H9 (cell line): ENCODE measurements around the gene TMEM30B. TPM values are rescaled to one million over a fixed set of nuclear protein-coding genes. Genes with fewer than 3 reads are reported as not detected.

Source experiments
- DNase-seq: peaks from one replicate; pipeline ENCODE4 v3.0.0-alpha.2; 2017
- H2AFZ ChIP-seq: one replicate; pipeline ENCODE4 v1.6.1; 2013; ENCODE audit warnings: mild to moderate bottlenecking, low read length, control low read depth, moderate library complexity
- H2AK5ac ChIP-seq: 2 replicates; pipeline ENCODE4 v1.6.1; 2013; ENCODE audit warnings: low read length, control low read depth, mixed read lengths; ENCODE audit not compliant: insufficient read length
- H2BK120ac ChIP-seq: one replicate; pipeline ENCODE4 v1.6.1; 2013; ENCODE audit warnings: low read depth, mild to moderate bottlenecking, low read length, control low read depth, inconsistent platforms; ENCODE audit not compliant: poor library complexity, severe bottlenecking
- H2BK12ac ChIP-seq: 2 replicates; pipeline ENCODE4 v1.6.1; 2013; ENCODE audit warnings: low read length, control low read depth, mixed read lengths, low read depth; ENCODE audit not compliant: insufficient read length
- H2BK15ac ChIP-seq: 2 replicates; pipeline ENCODE4 v1.6.1; 2013; ENCODE audit warnings: low read depth, low read length, control low read depth
- H2BK20ac ChIP-seq: one replicate; pipeline ENCODE4 v1.6.1; 2013; ENCODE audit warnings: low read depth, mild to moderate bottlenecking, low read length, control low read depth, inconsistent platforms; ENCODE audit not compliant: poor library complexity, severe bottlenecking
- H2BK5ac ChIP-seq: 2 replicates; pipeline ENCODE4 v1.6.1; 2013; ENCODE audit warnings: low read length, control low read depth, mixed read lengths; ENCODE audit not compliant: insufficient read length
- H3K14ac ChIP-seq: 2 replicates; pipeline ENCODE4 v1.6.1; 2013; ENCODE audit warnings: low read length, control low read depth; ENCODE audit not compliant: insufficient read depth
- H3K18ac ChIP-seq: 2 replicates; pipeline ENCODE4 v1.6.1; 2013; ENCODE audit warnings: low read depth, mild to moderate bottlenecking, mixed read lengths, low read length, control low read depth; ENCODE audit not compliant: insufficient read length
- H3K23ac ChIP-seq: 2 replicates; pipeline ENCODE4 v1.6.1; 2013; ENCODE audit warnings: low read length, control low read depth, mixed read lengths, low read depth; ENCODE audit not compliant: insufficient read length
- H3K23me2 ChIP-seq: 2 replicates; pipeline ENCODE4 v1.6.1; 2013; ENCODE audit warnings: low read depth, mild to moderate bottlenecking, mixed read lengths, low read length, control low read depth; ENCODE audit not compliant: insufficient read length, poor library complexity, severe bottlenecking
- H3K27ac ChIP-seq: 2 replicates; pipeline ENCODE4 v1.5.1; 2013; ENCODE audit warnings: low read length, control low read depth, mixed read lengths, low read depth; ENCODE audit not compliant: insufficient read length
- H3K27me3 ChIP-seq: 2 replicates; pipeline ENCODE4 v1.6.1; 2013; ENCODE audit warnings: low read length, control low read depth, inconsistent platforms; ENCODE audit not compliant: insufficient read depth
- H3K4ac ChIP-seq: 2 replicates; pipeline ENCODE4 v1.6.1; 2013; ENCODE audit warnings: low read depth, mild to moderate bottlenecking, control low read depth, inconsistent platforms, low read length, moderate library complexity
- H3K4me1 ChIP-seq: 2 replicates; pipeline ENCODE4 v1.6.1; 2013; ENCODE audit warnings: low read length, control low read depth, inconsistent platforms; ENCODE audit not compliant: insufficient read depth
- H3K4me2 ChIP-seq: 2 replicates; pipeline ENCODE4 v1.6.1; 2013; ENCODE audit warnings: low read length, control low read depth, mixed read lengths; ENCODE audit not compliant: insufficient read length, insufficient read depth
- H3K56ac ChIP-seq: 2 replicates; pipeline ENCODE4 v1.6.1; 2013; ENCODE audit warnings: low read depth, mild to moderate bottlenecking, mixed read lengths, low read length, control low read depth; ENCODE audit not compliant: insufficient read length
- H3K79me1 ChIP-seq: 2 replicates; pipeline ENCODE4 v1.6.1; 2013; ENCODE audit warnings: low read depth, mild to moderate bottlenecking, moderate library complexity, low read length, control low read depth, inconsistent platforms; ENCODE audit not compliant: insufficient read depth, poor library complexity, severe bottlenecking
- H3K79me2 ChIP-seq: 2 replicates; pipeline ENCODE4 v1.6.1; 2013; ENCODE audit warnings: low read length, control low read depth, inconsistent platforms; ENCODE audit not compliant: insufficient read depth
- H3K9ac ChIP-seq: 2 replicates; pipeline ENCODE4 v1.6.1; 2013; ENCODE audit warnings: low read length, control low read depth, mixed read lengths; ENCODE audit not compliant: insufficient read length; ENCODE audit errors: extremely low read depth
- H3K9me3 ChIP-seq: one replicate; pipeline ENCODE4 v1.6.1; 2013; ENCODE audit warnings: low read depth, low read length, inconsistent platforms; ENCODE audit not compliant: control insufficient read depth
- H3T11ph ChIP-seq: one replicate; pipeline ENCODE4 v1.6.1; 2013; ENCODE audit warnings: mild to moderate bottlenecking, low read length, control low read depth, inconsistent platforms
- H4K20me1 ChIP-seq: one replicate; pipeline ENCODE4 v1.6.1; 2013; ENCODE audit not compliant: control insufficient read depth, insufficient read length, insufficient read depth
- H4K5ac ChIP-seq: 2 replicates; pipeline ENCODE4 v1.6.1; 2013; ENCODE audit warnings: low read depth, mild to moderate bottlenecking, mixed read lengths, low read length, control low read depth; ENCODE audit not compliant: insufficient read length
- H4K8ac ChIP-seq: replicated peaks from 2 replicates; pipeline ENCODE4 v1.6.1; 2013; ENCODE audit warnings: low read length, control low read depth, mixed read lengths, low read depth; ENCODE audit not compliant: insufficient read length
- H4K91ac ChIP-seq: 2 replicates; pipeline ENCODE4 v1.6.1; 2013; ENCODE audit warnings: low read depth, mild to moderate bottlenecking, moderate library complexity, mixed read lengths, low read length, control low read depth; ENCODE audit not compliant: insufficient read length
- H3K27ac Mint-ChIP-seq, 3 experiments: 2 replicates in 2 of 3; 3 replicates in 1 of 3; pipeline ENCODE4 v1.8.0; 2020 to 2021; ENCODE audit warnings: mixed read lengths in 3 of 3, mild to moderate bottlenecking in 1 of 3, moderate library complexity in 1 of 3
- H3K27me3 Mint-ChIP-seq: 2 replicates; pipeline ENCODE4 v1.8.0; 2021; ENCODE audit warnings: low read depth, mild to moderate bottlenecking, moderate library complexity, mixed read lengths
- H3K36me3 Mint-ChIP-seq, 3 experiments: 2 replicates in 2 of 3; 3 replicates in 1 of 3; pipeline ENCODE4 v1.8.0; 2020 to 2021; ENCODE audit warnings: low read depth in 3 of 3, mixed read lengths in 3 of 3; ENCODE audit not compliant: insufficient read depth in 1 of 3
- H3K4me1 Mint-ChIP-seq, 2 experiments: 2 replicates each; pipeline ENCODE4 v1.8.0; 2020; ENCODE audit warnings: mixed read lengths in 2 of 2
- H3K4me3 Mint-ChIP-seq, 2 experiments: 2 replicates in 1 of 2; 3 replicates in 1 of 2; pipeline ENCODE4 v1.8.0; 2020 to 2021; ENCODE audit warnings: mild to moderate bottlenecking in 2 of 2, mixed read lengths in 2 of 2, moderate library complexity in 1 of 2
- H3K9me3 Mint-ChIP-seq, 2 experiments: 2 replicates in 1 of 2; 3 replicates in 1 of 2; pipeline ENCODE4 v1.8.0; 2020; ENCODE audit warnings: mild to moderate bottlenecking in 2 of 2, mixed read lengths in 2 of 2, moderate library complexity in 1 of 2
- WGBS: extraction: QIAGEN DNeasy Blood & Tissue Kit; methylation state at CpG from one replicate; pipeline ENCODE4 v1.1.7; 2013; ENCODE audit warnings: missing lambda C conversion rate, low lambda C conversion rate, mixed read lengths; ENCODE audit not compliant: insufficient read length; ENCODE audit errors: extremely low coverage; 5-methylcytosine and 5-hydroxymethylcytosine counted together
- total RNA-seq: library from RNA; stranded (reverse); gene quantifications from 2 replicates; pipeline ENCODE4 v1.2.1, GENCODE V29; 2021
- TF ChIP-seq, protein P1 (sequence below): fragments of 200-600 bp; sonication (generic); conservative IDR thresholded peaks from 3 replicates; pipeline ENCODE4 v1.8.0; 2021; ENCODE audit warnings: antibody characterized with exemption, mild to moderate bottlenecking

TMEM30B gene
- total RNA-seq, 1 experiment from 2014 or later = 12.2 TPM

DNA sequence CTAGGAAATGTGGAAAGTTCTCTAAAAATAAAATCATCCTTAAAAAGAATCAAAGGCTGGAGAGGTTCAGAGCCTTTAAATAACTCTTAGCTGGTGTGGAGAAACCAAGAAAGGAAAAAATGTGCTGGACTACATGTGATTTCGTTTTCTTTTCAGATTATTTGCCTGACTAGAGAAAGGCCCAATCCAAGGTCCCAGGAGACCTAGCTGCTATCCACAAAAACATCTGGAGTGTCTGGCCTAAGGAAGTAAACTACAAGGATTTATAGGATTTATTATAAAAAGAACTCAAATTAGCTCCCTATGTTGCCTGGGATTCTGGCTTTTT lies 774 bp upstream of the TMEM30B start:
- Histone ChIP-seq H4K8ac (no peak overlapping the region), H3K9me3 (no peaks in the 10 kb centered on the region), H2BK5ac (no peak overlapping the region), H3K56ac (no peak overlapping the region), H3K23me2 (peaks cover 11% of the 10 kb centered on the region), H3K27ac (no peak overlapping the region), H3K4me1 (no peaks in the 10 kb centered on the region), H2BK120ac (no peak overlapping the region), H3K79me1 (no peaks in the 10 kb centered on the region), H3T11ph (no peak overlapping the region), H2BK15ac (no peak overlapping the region), H3K4ac (no peak overlapping the region), H3K23ac (no peak overlapping the region), H4K20me1 (peaks cover 4% of the 10 kb centered on the region), H2BK20ac (no peak overlapping the region), H3K27me3 (no peaks in the 10 kb centered on the region; the same call in 1 of the 2 replicates), H3K14ac (no peak overlapping the region), H3K18ac (no peak overlapping the region), H2AK5ac (no peak overlapping the region), H3K9ac (no peak overlapping the region), H4K5ac (no peak overlapping the region), H4K91ac (no peak overlapping the region), H3K4me2 (peak overlapping the region; percentile 52), H2BK12ac (no peak overlapping the region), H2AFZ (no peak overlapping the region), H3K79me2 (no peaks in the 10 kb centered on the region)
- Mint-ChIP-seq H3K27me3 (peaks cover 20% of the 10 kb centered on the region), H3K4me3 (peak overlapping the region; percentile 76 to 83; a peak in 3 of 5 replicates), H3K36me3 (peaks cover 0 to 3% (median 2%) of the 10 kb centered on the region in 3 experiments; a peak in 1 of 7 replicates), H3K27ac (no peak overlapping the region), H3K4me1 (peaks cover 15 to 17% of the 10 kb centered on the region in 2 experiments), H3K9me3 (no peaks in the 10 kb centered on the region; a peak in 1 of 5 replicates)
- TF ChIP-seq, protein P1, sequence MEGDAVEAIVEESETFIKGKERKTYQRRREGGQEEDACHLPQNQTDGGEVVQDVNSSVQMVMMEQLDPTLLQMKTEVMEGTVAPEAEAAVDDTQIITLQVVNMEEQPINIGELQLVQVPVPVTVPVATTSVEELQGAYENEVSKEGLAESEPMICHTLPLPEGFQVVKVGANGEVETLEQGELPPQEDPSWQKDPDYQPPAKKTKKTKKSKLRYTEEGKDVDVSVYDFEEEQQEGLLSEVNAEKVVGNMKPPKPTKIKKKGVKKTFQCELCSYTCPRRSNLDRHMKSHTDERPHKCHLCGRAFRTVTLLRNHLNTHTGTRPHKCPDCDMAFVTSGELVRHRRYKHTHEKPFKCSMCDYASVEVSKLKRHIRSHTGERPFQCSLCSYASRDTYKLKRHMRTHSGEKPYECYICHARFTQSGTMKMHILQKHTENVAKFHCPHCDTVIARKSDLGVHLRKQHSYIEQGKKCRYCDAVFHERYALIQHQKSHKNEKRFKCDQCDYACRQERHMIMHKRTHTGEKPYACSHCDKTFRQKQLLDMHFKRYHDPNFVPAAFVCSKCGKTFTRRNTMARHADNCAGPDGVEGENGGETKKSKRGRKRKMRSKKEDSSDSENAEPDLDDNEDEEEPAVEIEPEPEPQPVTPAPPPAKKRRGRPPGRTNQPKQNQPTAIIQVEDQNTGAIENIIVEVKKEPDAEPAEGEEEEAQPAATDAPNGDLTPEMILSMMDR = no peak
- DNase-seq = no peak
- no CpG with 5 or more reads among the region's 1 CpG for WGBS
